Activated T-helper 2 cell treated with anti-CD3 and anti-CD28 coated beads, Interferon-gamma antibody, Interleukin-2, Interleukin-4, amounts not matched to agents 10 μg/mL and 5 μg/mL and 100 μg/mL, durations not matched to agents 14 hours and 24 hours and 36 hours (primary cell): ENCODE data around the gene PLXDC2. TPM values are rescaled to one million over a fixed set of nuclear protein-coding genes. Genes with fewer than 3 reads are reported as not detected.

Experiments used
- DNase-seq: peaks from one replicate; pipeline ENCODE4 v3.0.0; 2021; ENCODE audit warnings: low spot score
- H3K27ac Mint-ChIP-seq: one replicate; pipeline ENCODE4 v1.8.0; 2021; ENCODE audit warnings: mixed read lengths
- H3K27me3 Mint-ChIP-seq: one replicate; pipeline ENCODE4 v1.8.0; 2021; ENCODE audit warnings: low read depth, mixed read lengths
- H3K36me3 Mint-ChIP-seq: one replicate; pipeline ENCODE4 v1.8.0; 2021; ENCODE audit warnings: low read depth, mixed read lengths
- H3K4me1 Mint-ChIP-seq: one replicate; pipeline ENCODE4 v1.8.0; 2021; ENCODE audit warnings: low read depth, mixed read lengths
- H3K4me3 Mint-ChIP-seq: one replicate; pipeline ENCODE4 v1.8.0; 2021; ENCODE audit warnings: low read depth, mild to moderate bottlenecking, moderate library complexity, mixed read lengths
- H3K9me3 Mint-ChIP-seq: one replicate; pipeline ENCODE4 v1.8.0; 2021; ENCODE audit warnings: mixed read lengths
- intact Hi-C: fragments of 100-400 bp; cut with micrococcal nuclease; formaldehyde crosslinking; loops from one replicate; pipeline ENCODE4 v1.15.1; 2023
- total RNA-seq: library from RNA; stranded (reverse); gene quantifications from 2 replicates; pipeline ENCODE4 v1.2.3, GENCODE V29; 2022

Gene PLXDC2
- total RNA-seq, 1 donor from 2014 or later = not detected

GRCh38 chr10:19946791-19947190 lies 130.6 kb downstream of the PLXDC2 start:
- intact Hi-C loops = no loop called here
- Mint-ChIP-seq H3K9me3 (peaks cover 8% of the 10 kb centered on the region), H3K27me3 (no peaks in the 10 kb centered on the region), H3K27ac (no peak overlapping the region), H3K4me1 (no peaks in the 10 kb centered on the region), H3K4me3 (no peak overlapping the region), H3K36me3 (no peaks in the 10 kb centered on the region)
- DNase-seq = no peak

- intact Hi-C loops = no loop called here
- H3K4me3 Mint-ChIP-seq = no peak overlapping the region
- DNase-seq = no peak
- H3K9me3 Mint-ChIP-seq = peaks cover 8% of the 10 kb centered on the region
- no peaks in the 10 kb centered on the region for H3K27me3 Mint-ChIP-seq
- H3K4me1 Mint-ChIP-seq = no peaks in the 10 kb centered on the region
- H3K27ac Mint-ChIP-seq = no peak overlapping the region
- H3K36me3 Mint-ChIP-seq = no peaks in the 10 kb centered on the region
These were observed 131.0 kb downstream of the PLXDC2 start for GRCh38 chr10:19947215-19947614.

GRCh38 chr10:19947656-19948055 lies 131.4 kb downstream of the PLXDC2 start:
- Mint-ChIP-seq H3K4me3 (no peak overlapping the region), H3K9me3 (peaks cover 8% of the 10 kb centered on the region), H3K36me3 (no peaks in the 10 kb centered on the region), H3K4me1 (no peaks in the 10 kb centered on the region), H3K27me3 (no peaks in the 10 kb centered on the region), H3K27ac (no peak overlapping the region)
- DNase-seq = no peak
- intact Hi-C loops = no loop called here

GRCh38 chr10:19952224-19953010 lies 136.2 kb downstream of the PLXDC2 start:
- Mint-ChIP-seq H3K4me1 (no peaks in the 10 kb centered on the region), H3K4me3 (no peak overlapping the region), H3K27ac (no peak overlapping the region), H3K36me3 (no peaks in the 10 kb centered on the region), H3K27me3 (no peaks in the 10 kb centered on the region), H3K9me3 (peaks cover 8% of the 10 kb centered on the region)
- intact Hi-C loops = no loop called here
- DNase-seq = no peak

DNA sequence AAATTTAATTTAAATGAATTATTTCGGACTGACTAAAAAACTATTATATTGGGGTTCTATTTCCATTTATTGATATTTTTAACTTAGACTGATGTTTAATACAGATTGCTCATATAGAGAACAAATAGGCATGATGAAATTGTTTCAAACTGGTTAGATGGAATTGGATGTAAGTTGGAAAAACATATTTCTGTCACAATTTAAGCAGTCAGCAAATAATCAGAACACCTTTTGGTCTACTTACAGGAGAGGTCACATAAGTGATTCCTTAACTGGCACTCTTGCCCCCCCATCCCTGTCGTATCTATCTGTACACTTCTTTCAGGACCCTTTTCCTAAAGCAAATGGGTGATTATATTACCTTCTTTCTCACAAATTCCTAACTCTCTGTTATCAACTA lies 138.4 kb downstream of the PLXDC2 start:
- peaks cover 8% of the 10 kb centered on the region for H3K9me3 Mint-ChIP-seq
- no peaks in the 10 kb centered on the region for H3K27me3 Mint-ChIP-seq
- no peak overlapping the region for H3K27ac Mint-ChIP-seq
- intact Hi-C loops = no loop called here
- no peak overlapping the region for H3K4me3 Mint-ChIP-seq
- H3K4me1 Mint-ChIP-seq = no peaks in the 10 kb centered on the region
- no peak for DNase-seq
- no peaks in the 10 kb centered on the region for H3K36me3 Mint-ChIP-seq

GRCh38 chr10:19956516-19957032 lies 140.3 kb downstream of the PLXDC2 start:
- Mint-ChIP-seq H3K27ac (no peak overlapping the region), H3K9me3 (peaks cover 14% of the 10 kb centered on the region), H3K27me3 (no peaks in the 10 kb centered on the region), H3K4me3 (no peak overlapping the region), H3K36me3 (no peaks in the 10 kb centered on the region), H3K4me1 (no peaks in the 10 kb centered on the region)
- intact Hi-C loops = no loop called here
- no peak for DNase-seq

- no peak overlapping the region for H3K27ac Mint-ChIP-seq
- no peak for DNase-seq
- intact Hi-C loops = no loop called here
- no peaks in the 10 kb centered on the region for H3K4me1 Mint-ChIP-seq
- H3K27me3 Mint-ChIP-seq = no peaks in the 10 kb centered on the region
- H3K9me3 Mint-ChIP-seq = peaks cover 9% of the 10 kb centered on the region
- no peaks in the 10 kb centered on the region for H3K36me3 Mint-ChIP-seq
- H3K4me3 Mint-ChIP-seq = no peak overlapping the region
These were observed 142.6 kb downstream of the PLXDC2 start for GRCh38 chr10:19958787-19959186.

- Mint-ChIP-seq H3K27ac (no peak overlapping the region), H3K9me3 (peaks cover 5% of the 10 kb centered on the region), H3K4me1 (no peaks in the 10 kb centered on the region), H3K27me3 (no peaks in the 10 kb centered on the region), H3K4me3 (no peak overlapping the region), H3K36me3 (no peaks in the 10 kb centered on the region)
- no peak for DNase-seq
- intact Hi-C loops = no loop called here
These were observed 145.1 kb downstream of the PLXDC2 start for GRCh38 chr10:19961076-19962053.

DNA sequence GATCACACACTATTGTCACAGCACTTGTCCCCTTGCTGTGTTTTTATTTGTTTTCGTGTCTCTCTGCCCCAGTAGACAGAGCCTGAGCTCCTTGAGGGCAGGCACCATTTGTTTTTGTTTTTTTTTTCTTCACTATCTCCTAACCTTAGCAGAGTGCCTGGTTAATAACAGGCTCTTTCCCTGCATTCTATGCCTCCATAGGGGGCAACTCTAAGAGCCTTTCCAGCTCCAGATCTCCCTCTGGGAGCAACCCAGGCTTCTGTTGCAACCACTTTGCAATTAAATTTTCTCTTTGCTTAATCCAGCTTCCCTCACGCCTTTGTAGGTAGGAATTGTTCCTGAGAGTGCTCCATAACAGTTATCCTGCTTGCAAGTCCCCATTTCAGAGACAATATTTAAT lies 148.4 kb downstream of the PLXDC2 start:
- Mint-ChIP-seq H3K4me3 (no peak overlapping the region), H3K27me3 (no peaks in the 10 kb centered on the region), H3K4me1 (no peaks in the 10 kb centered on the region), H3K36me3 (no peaks in the 10 kb centered on the region), H3K27ac (no peak overlapping the region), H3K9me3 (peaks cover 9% of the 10 kb centered on the region)
- DNase-seq = no peak
- intact Hi-C loops = no loop called here

GRCh38 chr10:19966751-19967150 lies 150.5 kb downstream of the PLXDC2 start:
- DNase-seq = no peak
- intact Hi-C loops = no loop called here
- H3K27me3 Mint-ChIP-seq = no peaks in the 10 kb centered on the region
- peaks cover 11% of the 10 kb centered on the region for H3K9me3 Mint-ChIP-seq
- no peaks in the 10 kb centered on the region for H3K4me1 Mint-ChIP-seq
- no peaks in the 10 kb centered on the region for H3K36me3 Mint-ChIP-seq
- H3K4me3 Mint-ChIP-seq = no peak overlapping the region
- H3K27ac Mint-ChIP-seq = no peak overlapping the region

- Mint-ChIP-seq H3K27ac (no peak overlapping the region), H3K27me3 (no peaks in the 10 kb centered on the region), H3K36me3 (no peaks in the 10 kb centered on the region), H3K9me3 (peaks cover 12% of the 10 kb centered on the region), H3K4me3 (no peak overlapping the region), H3K4me1 (no peaks in the 10 kb centered on the region)
- intact Hi-C loops = no loop called here
- no peak for DNase-seq
These were observed 151.7 kb downstream of the PLXDC2 start for GRCh38 chr10:19967981-19968380.

DNA sequence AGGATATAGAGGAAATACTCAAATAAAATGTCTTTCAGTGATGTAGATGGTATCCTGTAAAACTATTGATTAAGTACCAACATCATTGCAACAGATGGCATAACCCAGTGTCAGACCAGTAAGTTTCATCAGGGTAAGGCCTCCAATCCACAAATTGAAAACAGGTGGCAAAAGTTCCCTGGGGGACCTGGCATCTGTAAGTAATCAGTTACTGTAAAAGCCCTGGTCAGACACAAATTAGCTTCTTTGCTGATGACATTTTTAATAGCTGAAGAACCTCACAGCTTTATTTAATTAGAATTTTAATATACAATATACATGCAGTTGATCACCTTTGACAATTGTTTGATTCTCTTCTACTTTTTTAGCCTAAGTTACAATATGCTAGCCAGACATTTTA lies 152.5 kb downstream of the PLXDC2 start:
- Mint-ChIP-seq H3K4me3 (no peak overlapping the region), H3K27me3 (no peaks in the 10 kb centered on the region), H3K9me3 (peaks cover 12% of the 10 kb centered on the region), H3K27ac (no peak overlapping the region), H3K4me1 (no peaks in the 10 kb centered on the region), H3K36me3 (no peaks in the 10 kb centered on the region)
- intact Hi-C loops = no loop called here
- DNase-seq = no peak

DNA sequence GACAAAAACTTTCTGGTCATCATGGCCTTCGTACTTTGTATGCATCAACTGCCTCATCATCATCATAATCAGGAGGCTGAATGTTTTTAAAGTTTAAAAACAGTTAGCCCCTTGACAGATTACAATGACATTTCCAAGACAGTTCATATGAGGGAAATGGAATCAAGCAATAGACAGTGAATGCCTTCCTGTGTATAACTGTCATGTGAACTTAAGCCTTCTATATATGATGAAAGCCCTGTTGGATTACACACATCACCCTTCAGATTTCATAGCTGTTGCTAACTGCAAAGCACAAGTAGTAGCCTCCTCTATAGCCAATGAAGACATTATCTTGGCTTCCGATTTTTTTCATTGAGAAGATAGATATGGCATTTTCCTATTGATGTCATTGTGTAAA lies 154.0 kb downstream of the PLXDC2 start:
- Mint-ChIP-seq H3K27ac (no peak overlapping the region), H3K4me3 (no peak overlapping the region), H3K4me1 (no peaks in the 10 kb centered on the region), H3K36me3 (no peaks in the 10 kb centered on the region), H3K27me3 (no peaks in the 10 kb centered on the region), H3K9me3 (peaks cover 17% of the 10 kb centered on the region)
- intact Hi-C loops = no loop called here
- DNase-seq = no peak
